A673 (cell line): ENCODE results near the gene FAAH. TPM values are rescaled to one million over a fixed set of nuclear protein-coding genes. Genes with fewer than 3 reads are reported as not detected.

Experiments
- BruUV-seq: library from RNA; stranded (reverse); fragments of 400-500 nt; replicated peaks from 2 replicates; lab custom pipeline; 2021; lab: Mats Ljungman, UMichigan
- CTCF ChIA-PET: fragments of 300-600 bp; sonication (Branson Sonifier 250); formaldehyde crosslinking; loops from one replicate; lab custom pipeline; 2022; ENCODE audit warnings: antibody characterized with exemption; lab: Charles Lee
- POLR2A ChIA-PET: fragments of 300-600 bp; sonication (Branson Sonifier 250); formaldehyde crosslinking; loops from one replicate; lab custom pipeline; 2022; ENCODE audit warnings: antibody characterized with exemption; ENCODE audit not compliant: low non-redundant PET; lab: Charles Lee
- DNase-seq: peaks from one replicate; pipeline ENCODE4 v3.0.0-alpha.2; 2015; ENCODE audit warnings: low spot score
- H3K27ac ChIP-seq: fragments of 200-600 bp; sonication (generic); 2 replicates; pipeline ENCODE4 v1.5.1; 2016; ENCODE audit warnings: mixed run types, low read depth, mild to moderate bottlenecking, mixed read lengths, antibody characterized with exemption, low read length; ENCODE audit not compliant: poor library complexity, severe bottlenecking
- H3K27me3 ChIP-seq: fragments of 200-600 bp; sonication (generic); replicated peaks from 2 replicates; pipeline ENCODE4 v1.6.1; 2017; ENCODE audit warnings: mixed run types, low read depth, mild to moderate bottlenecking, mixed read lengths, antibody characterized with exemption, low read length; ENCODE audit not compliant: insufficient read depth, poor library complexity
- H3K36me3 ChIP-seq: fragments of 200-600 bp; sonication (generic); 2 replicates; pipeline ENCODE4 v1.6.1; 2016; ENCODE audit warnings: mixed run types, mild to moderate bottlenecking, mixed read lengths, antibody characterized with exemption, low read length; ENCODE audit not compliant: insufficient read depth, poor library complexity, severe bottlenecking
- H3K4me1 ChIP-seq: fragments of 200-600 bp; sonication (generic); 2 replicates; pipeline ENCODE4 v1.6.1; 2017; ENCODE audit warnings: mixed run types, mild to moderate bottlenecking, mixed read lengths, antibody characterized with exemption, low read length; ENCODE audit not compliant: insufficient read depth, poor library complexity, severe bottlenecking
- H3K4me3 ChIP-seq: fragments of 200-600 bp; sonication (generic); 2 replicates; pipeline ENCODE4 v1.5.1; 2016; ENCODE audit warnings: low read depth, mixed run types, mild to moderate bottlenecking, mixed read lengths, low read length; ENCODE audit not compliant: poor library complexity, severe bottlenecking
- H3K9me3 ChIP-seq: fragments of 200-600 bp; sonication (generic); 2 replicates; pipeline ENCODE4 v1.6.1; 2016; ENCODE audit warnings: mixed run types, low read depth, mild to moderate bottlenecking, mixed read lengths, antibody characterized with exemption, low read length; ENCODE audit not compliant: poor library complexity, severe bottlenecking
- CTCF ChIP-seq: fragments of 300-800, 200-600 bp; sonication (generic); conservative IDR thresholded peaks from 2 replicates; pipeline ENCODE4 v1.5.1; 2017; ENCODE audit warnings: low read depth, mild to moderate bottlenecking, antibody characterized with exemption, low read length, moderate library complexity, mixed read lengths
- EZH2 ChIP-seq: fragments of 200-600 bp; sonication (generic); IDR thresholded peaks from 2 replicates; pipeline ENCODE4 v1.6.1; 2017; ENCODE audit warnings: borderline replicate concordance, low read depth, mild to moderate bottlenecking, mixed read lengths, antibody characterized with exemption, low read length; ENCODE audit not compliant: poor library complexity, severe bottlenecking
- intact Hi-C: fragments of 100-400 bp; cut with micrococcal nuclease; formaldehyde crosslinking; loops from one replicate; pipeline ENCODE4 v1.10.0; 2022; ENCODE audit not compliant: unreplicated experiment
- total RNA-seq: library from RNA; stranded (reverse); gene quantifications from 2 replicates; pipeline ENCODE4 v1.2.3, GENCODE V29; 2021

Gene FAAH
- total RNA-seq, 1 experiment from 2014 or later: 3.2 TPM

- H3K27me3 ChIP-seq: peaks cover 42% of the 10 kb centered on the region
- no peak overlapping the region for H3K27ac ChIP-seq
- POLR2A ChIA-PET: no interaction called here
- H3K9me3 ChIP-seq: no peaks in the 10 kb centered on the region
- H3K4me1 ChIP-seq: no peaks in the 10 kb centered on the region
- H3K36me3 ChIP-seq: no peaks in the 10 kb centered on the region
- no peak for DNase-seq
- BruUV-seq: no TSS peak
- CTCF ChIA-PET: interaction anchor here (5.1 kb wide), 1 partner anchor 78 kb away, joined by 38 read pairs; no protein-coding TSS in a partner anchor
- intact Hi-C loops: loop anchor here (5.0 kb wide), 1 partner anchor 99 kb away; no protein-coding TSS in a partner anchor
- H3K4me3 ChIP-seq: no peak overlapping the region
- TF ChIP-seq CTCF: no peak
- TF ChIP-seq EZH2: peak; percentile 96
Observed at GRCh38 chr1:46448109-46448911, 54.2 kb downstream of the FAAH start.

- Histone ChIP-seq H3K27me3 (peaks cover 45% of the 10 kb centered on the region), H3K27ac (no peak overlapping the region), H3K4me1 (no peaks in the 10 kb centered on the region), H3K36me3 (no peaks in the 10 kb centered on the region), H3K4me3 (no peak overlapping the region), H3K9me3 (no peaks in the 10 kb centered on the region)
- ChIA-PET POLR2A (no interaction called here), CTCF (interaction anchor here (0.5 to 1.3 kb wide), 4 partner anchors 43 to 79 kb away, joined by 3 to 5 read pairs (median 5); no protein-coding TSS in a partner anchor)
- TF ChIP-seq CTCF (no peak), EZH2 (no peak)
- intact Hi-C loops: loop anchor here (5.0 kb wide), 1 partner anchor 98 kb away; no protein-coding TSS in a partner anchor
- DNase-seq: no peak
- BruUV-seq: no TSS peak
Observed at GRCh38 chr1:46449223-46450159, 55.4 kb downstream of the FAAH start.

- Histone ChIP-seq H3K27me3 (peaks cover 45% of the 10 kb centered on the region), H3K27ac (no peak overlapping the region), H3K4me1 (no peaks in the 10 kb centered on the region), H3K4me3 (no peak overlapping the region), H3K9me3 (no peaks in the 10 kb centered on the region), H3K36me3 (no peaks in the 10 kb centered on the region)
- BruUV-seq: no TSS peak
- intact Hi-C loops: no loop called here
- POLR2A ChIA-PET: no interaction called here
- CTCF ChIA-PET: interaction anchor here (0.5 to 1.3 kb wide), 3 partner anchors 44 to 78 kb away, joined by 3 to 5 read pairs (median 5); no protein-coding TSS in a partner anchor
- no peak for DNase-seq
- TF ChIP-seq EZH2 (no peak), CTCF (no peak)
Observed at GRCh38 chr1:46450160-46450517, 56.0 kb downstream of the FAAH start.
